HUES6 (cell line): Measurements from ENCODE around the gene GNS.
"Not testable (repeated sequence)": the region's sequence is repeated elsewhere in the genome, so short reads cannot be mapped to it uniquely, and the experiment has no call there.

Experiments used
- H3K27ac ChIP-seq: 2 replicates; pipeline ENCODE4 v1.7.0; 2013; ENCODE audit warnings: low read depth, mild to moderate bottlenecking, low read length, inconsistent platforms
- H3K27me3 ChIP-seq: 2 replicates; pipeline ENCODE4 v1.6.1; 2013; ENCODE audit warnings: low read length; ENCODE audit not compliant: control insufficient read depth, insufficient read depth
- H3K36me3 ChIP-seq: 2 replicates; pipeline ENCODE4 v1.6.1; 2013; ENCODE audit warnings: low read length; ENCODE audit not compliant: control insufficient read depth, insufficient read depth
- H3K4me1 ChIP-seq: 2 replicates; pipeline ENCODE4 v1.6.1; 2013; ENCODE audit warnings: low read length; ENCODE audit not compliant: control insufficient read depth, insufficient read depth
- H3K4me3 ChIP-seq: 2 replicates; pipeline ENCODE4 v1.5.1; 2013; ENCODE audit warnings: low read depth, low read length
- H3K9ac ChIP-seq: one replicate; pipeline ENCODE4 v1.6.1; 2013; ENCODE audit warnings: mild to moderate bottlenecking, low read length
- H3K9me3 ChIP-seq: 2 replicates; pipeline ENCODE4 v1.6.1; 2013; ENCODE audit warnings: low read depth, low read length; ENCODE audit not compliant: control insufficient read depth, insufficient read depth

Gene GNS

GRCh38 chr12:64699504-64700115 is 59.6 kb downstream of the GNS start:
- no peak overlapping the region for H3K27ac ChIP-seq
- H3K36me3 ChIP-seq: peaks cover 14% of the 10 kb centered on the region
- no peaks in the 10 kb centered on the region for H3K27me3 ChIP-seq
- no peak overlapping the region for H3K4me3 ChIP-seq
- no peaks in the 10 kb centered on the region for H3K9me3 ChIP-seq
- H3K9ac ChIP-seq: no peak overlapping the region
- peaks cover 12% of the 10 kb centered on the region; the same call in 1 of the 2 replicates for H3K4me1 ChIP-seq

- Histone ChIP-seq H3K27ac (no peak overlapping the region), H3K9me3 (no peaks in the 10 kb centered on the region), H3K27me3 (no peaks in the 10 kb centered on the region), H3K9ac (no peak overlapping the region), H3K4me1 (peaks cover 37% of the 10 kb centered on the region), H3K4me3 (no peak overlapping the region), H3K36me3 (peaks cover 25% of the 10 kb centered on the region)
Observed at GRCh38 chr12:64696080-64696741, 63.0 kb downstream of the GNS start.

- H3K4me3 ChIP-seq: no peak overlapping the region
- peaks cover 39% of the 10 kb centered on the region for H3K4me1 ChIP-seq
- H3K27me3 ChIP-seq: no peaks in the 10 kb centered on the region
- no peak overlapping the region for H3K9ac ChIP-seq
- peaks cover 25% of the 10 kb centered on the region for H3K36me3 ChIP-seq
- H3K27ac ChIP-seq: no peak overlapping the region
- no peaks in the 10 kb centered on the region for H3K9me3 ChIP-seq
Observed at GRCh38 chr12:64695550-64695949, 63.7 kb downstream of the GNS start.

GRCh38 chr12:64694130-64695040 is 64.8 kb downstream of the GNS start:
- no peak overlapping the region for H3K9ac ChIP-seq
- H3K4me1 ChIP-seq: peaks cover 39% of the 10 kb centered on the region
- H3K9me3 ChIP-seq: no peaks in the 10 kb centered on the region
- H3K27ac ChIP-seq: no peak overlapping the region
- no peaks in the 10 kb centered on the region for H3K27me3 ChIP-seq
- no peak overlapping the region for H3K4me3 ChIP-seq
- peaks cover 23% of the 10 kb centered on the region for H3K36me3 ChIP-seq

- peaks cover 39% of the 10 kb centered on the region for H3K4me1 ChIP-seq
- H3K27ac ChIP-seq: peak overlapping the region; percentile 29; the same call in 1 of the 2 replicates
- no peaks in the 10 kb centered on the region for H3K27me3 ChIP-seq
- no peak overlapping the region for H3K9ac ChIP-seq
- no peaks in the 10 kb centered on the region for H3K9me3 ChIP-seq
- 0 out of 2 replicates have a peak overlapping the region, but pooled peaks have one; percentile 8 for H3K4me3 ChIP-seq
- peaks cover 39% of the 10 kb centered on the region for H3K36me3 ChIP-seq
Observed at GRCh38 chr12:64691795-64692583, 67.2 kb downstream of the GNS start.

- Histone ChIP-seq H3K9me3 (no peaks in the 10 kb centered on the region), H3K4me1 (peaks cover 39% of the 10 kb centered on the region), H3K9ac (no peak overlapping the region), H3K36me3 (peaks cover 38% of the 10 kb centered on the region), H3K27me3 (no peaks in the 10 kb centered on the region), H3K27ac (peak overlapping the region; percentile 7; the same call in 1 of the 2 replicates), H3K4me3 (0 out of 2 replicates have a peak overlapping the region, but pooled peaks have one; percentile 8)
Observed at GRCh38 chr12:64691227-64691794, 67.9 kb downstream of the GNS start.

- H3K36me3 ChIP-seq: peaks cover 45% of the 10 kb centered on the region
Observed at GRCh38 chr12:64690236-64690635, 69.0 kb downstream of the GNS start.

GRCh38 chr12:64688715-64689114 is 70.5 kb downstream of the GNS start:
- H3K9ac ChIP-seq: no peak overlapping the region
- H3K27ac ChIP-seq: no peak overlapping the region
- H3K27me3 ChIP-seq: no peaks in the 10 kb centered on the region
- no peaks in the 10 kb centered on the region for H3K9me3 ChIP-seq
- H3K36me3 ChIP-seq: peaks cover 39% of the 10 kb centered on the region
- no peak overlapping the region for H3K4me3 ChIP-seq
- H3K4me1 ChIP-seq: peaks cover 19% of the 10 kb centered on the region

More at GRCh38 chr12:64690236-64690635, 69.0 kb downstream of the GNS start:
- not testable (repeated sequence) for H3K9ac ChIP-seq, H3K27me3 ChIP-seq, H3K27ac ChIP-seq, H3K4me3 ChIP-seq, H3K9me3 ChIP-seq
- peaks cover 32% of the 10 kb centered on the region for H3K4me1 ChIP-seq

GRCh38 chr12:64688219-64688618 is 71.0 kb downstream of the GNS start:
- Histone ChIP-seq H3K27ac (no peak overlapping the region), H3K27me3 (no peaks in the 10 kb centered on the region), H3K4me1 (peaks cover 20% of the 10 kb centered on the region), H3K9ac (no peak overlapping the region), H3K36me3 (peaks cover 36% of the 10 kb centered on the region), H3K4me3 (no peak overlapping the region), H3K9me3 (no peaks in the 10 kb centered on the region)

GRCh38 chr12:64687816-64688215 is 71.4 kb downstream of the GNS start:
- H3K36me3 ChIP-seq: peaks cover 36% of the 10 kb centered on the region

More at GRCh38 chr12:64687816-64688215, 71.4 kb downstream of the GNS start:
- H3K27me3 ChIP-seq: no peaks in the 10 kb centered on the region
- no peak overlapping the region for H3K4me3 ChIP-seq
- H3K4me1 ChIP-seq: peaks cover 24% of the 10 kb centered on the region
- H3K27ac ChIP-seq: no peak overlapping the region
- H3K9me3 ChIP-seq: no peaks in the 10 kb centered on the region
- no peak overlapping the region for H3K9ac ChIP-seq
